Right hindlimb (tissue), 1 donor: ENCODE measurements around the gene ZNG1B.
A peak's percentile ranks its signal among the peaks of the same experiment; 100 is the strongest.
"Not testable (repeated sequence)": the region's sequence is repeated elsewhere in the genome, so short reads cannot be mapped to it uniquely, and the experiment has no call there.

Experiments
- DNase-seq: peaks from one replicate; pipeline ENCODE4 v3.0.0-alpha.2; 2018

The ZNG1B gene

GRCh38 chr2:113504081-113504480 is 66.6 kb downstream of the ZNG1B start:
- peak; percentile 41 for DNase-seq

- not testable (repeated sequence) for DNase-seq
Measured at GRCh38 chr2:113507394-113508140, 70.1 kb downstream of the ZNG1B start.

GRCh38 chr2:113508187-113508586 is 70.7 kb downstream of the ZNG1B start:
- DNase-seq = not testable (repeated sequence)

GRCh38 chr2:113510913-113511312 is 73.4 kb downstream of the ZNG1B start:
- DNase-seq = not testable (repeated sequence)

- DNase-seq = not testable (repeated sequence)
Measured at GRCh38 chr2:113511859-113512258, 74.4 kb downstream of the ZNG1B start.

GRCh38 chr2:113515457-113515856 is 78.0 kb downstream of the ZNG1B start:
- DNase-seq = not testable (repeated sequence)

GRCh38 chr2:113515995-113516394 is 78.5 kb downstream of the ZNG1B start:
- DNase-seq = not testable (repeated sequence)

- not testable (repeated sequence) for DNase-seq
Measured at GRCh38 chr2:113517025-113517424, 79.5 kb downstream of the ZNG1B start.

- DNase-seq = not testable (repeated sequence)
Measured at GRCh38 chr2:113520837-113521236, 83.3 kb downstream of the ZNG1B start.

- not testable (repeated sequence) for DNase-seq
Measured at GRCh38 chr2:113521492-113521891, 84.0 kb downstream of the ZNG1B start.

- not testable (repeated sequence) for DNase-seq
Measured at GRCh38 chr2:113524986-113525385, 87.5 kb downstream of the ZNG1B start.

GRCh38 chr2:113527350-113528045 is 90.0 kb downstream of the ZNG1B start:
- not testable (repeated sequence) for DNase-seq

- not testable (repeated sequence) for DNase-seq
Measured at GRCh38 chr2:113528126-113528525, 90.6 kb downstream of the ZNG1B start.

- DNase-seq = not testable (repeated sequence)
Measured at GRCh38 chr2:113528904-113529303, 91.4 kb downstream of the ZNG1B start.

- DNase-seq = not testable (repeated sequence)
Measured at GRCh38 chr2:113532991-113533390, 95.5 kb downstream of the ZNG1B start.

GRCh38 chr2:113536573-113536972 is 99.1 kb downstream of the ZNG1B start:
- DNase-seq = not testable (repeated sequence)

- not testable (repeated sequence) for DNase-seq
Measured at GRCh38 chr2:113540834-113541203, 103.3 kb downstream of the ZNG1B start.

- DNase-seq = peak; percentile 71
Measured at GRCh38 chr2:113541204-113541975, 103.9 kb downstream of the ZNG1B start.

GRCh38 chr2:113541976-113542485 is 104.5 kb downstream of the ZNG1B start:
- DNase-seq = peak; percentile 24

- not testable (repeated sequence) for DNase-seq
Measured at GRCh38 chr2:113542529-113542928, 105.0 kb downstream of the ZNG1B start.
